Pancreas (tissue), 10 donors: Measurements from ENCODE around the gene SHISAL1. TPM values are rescaled to one million over a fixed set of nuclear protein-coding genes. Genes with fewer than 3 reads are reported as not detected.

Experiments used
- ATAC-seq, 4 donors: fragments of 200-7000 bp; cut with Tn5 transposase; one replicate each; pipeline versions ENCODE4 v1.8.0 to v1.9.1; 2020; ENCODE audit warnings: mild to moderate bottlenecking in 4 of 4, moderate library complexity in 4 of 4
- DNase-seq, 6 donors: peaks; one replicate each; pipeline ENCODE4 v3.0.0-alpha.2; 2020
- FAIRE-seq: peaks from 2 replicates; lab custom pipeline; 2012; peaks lifted over from hg19 to GRCh38; lab: Jason Lieb, UNC
- H3K27ac ChIP-seq, 4 donors: fragments of 200-600 bp; sonication (generic); 1 replicate in 3 of 4; 2 replicates in 1 of 4; pipeline versions ENCODE4 v1.5.0 to v1.8.0; 2020
- H3K27me3 ChIP-seq, 4 donors: fragments of 200-600 bp; one replicate each; pipeline ENCODE4 v1.8.0; 2021
- H3K36me3 ChIP-seq, 3 donors: fragments of 200-600 bp; sonication (generic) in 1 of 3; one replicate each; pipeline versions ENCODE4 v1.5.0 to v1.8.0; 2020 to 2021
- H3K4me1 ChIP-seq, 3 donors: fragments of 200-600 bp; one replicate each; pipeline ENCODE4 v1.8.0; 2021
- H3K4me3 ChIP-seq, 4 donors: fragments of 200-600 bp; sonication (generic) in 2 of 4; one replicate each; pipeline versions ENCODE4 v1.5.0 to v1.8.0; 2020 to 2021
- H3K9me3 ChIP-seq, 4 donors: fragments of 200-600 bp; one replicate each; pipeline ENCODE4 v1.8.0; 2021
- WGBS, 2 donors: extraction: QIAGEN DNeasy Blood & Tissue Kit; methylation state at CpG; one replicate each; pipeline ENCODE4 v1.1.7; 2013; 5-methylcytosine and 5-hydroxymethylcytosine counted together
- intact Hi-C, 3 donors: fragments of 100-400 bp; cut with DNase I; formaldehyde crosslinking; loops; one replicate each; pipeline versions ENCODE4 v1.11.1 to v1.14.2; 2022
- polyA plus RNA-seq, 2 donors: library from polyadenylated mRNA; stranded (reverse); fragments of 200-250 nt; gene quantifications; one replicate each; pipeline ENCODE4 v1.2.3, GENCODE V29; 2013
- total RNA-seq, 6 donors: library from RNA; stranded (reverse); fragmentation: NEBNext Ultra II Directional in 4 of 6; extraction: Animal tissue kit (Norgen Biotek cat#: 25700) in 4 of 6; gene quantifications; one replicate each; pipeline versions ENCODE4 v1.2.1 to v1.2.4, GENCODE V29; 2021 to 2023
- TF ChIP-seq, protein P1 (sequence below), 4 donors: fragments of 200-600 bp; sonication (generic) in 3 of 4; IDR thresholded peaks; one replicate each; pipeline versions ENCODE4 v1.5.0 to v1.8.0; 2021; ENCODE audit warnings: antibody characterized with exemption in 4 of 4
- donor health status: healthy with polysubstance abuse.
- donor health status: DM: no; HTN: no; CAD: no; lungs with moderate emphysema.
- donor health status: DM: no; HTN: no; CAD: no.
- donor health status: control.
- donor health status: control.
- donor health status: Bipolar disorder and iron deficiency.
- donor health status: DM: yes; HTN: yes; CAD: no.
- donor health status: DM: no; HTN: no; CAD: no.
- donor health status: DM: no; HTN: no; CAD: no.
- donor health status: DM: yes; HTN: yes; CAD: no.

SHISAL1 gene
- total and polyA plus RNA-seq, 8 donors, result 0.35 to 1.3 (median 0.54) TPM

DNA sequence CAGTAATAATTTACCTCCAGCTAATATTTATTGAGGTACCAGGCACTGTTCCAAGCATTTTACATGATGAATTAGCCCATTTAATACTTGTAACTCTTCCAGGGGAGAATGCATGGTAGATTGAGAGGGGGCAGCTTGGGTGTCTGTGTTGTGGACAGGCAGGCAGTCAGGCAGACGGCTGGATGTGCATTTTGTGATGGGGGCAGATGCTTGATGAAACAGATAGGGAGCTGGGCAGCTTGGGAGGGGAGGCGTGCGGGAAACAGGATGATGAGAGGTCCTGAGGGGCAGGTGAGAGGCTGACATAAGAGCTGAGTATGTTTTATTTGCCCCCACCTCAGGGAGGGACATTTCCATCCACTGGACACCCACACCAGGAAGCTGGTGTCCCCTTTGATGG lies 33.1 kb upstream of the SHISAL1 start:
- ATAC-seq, result no peak
- no peak for FAIRE-seq

DNA sequence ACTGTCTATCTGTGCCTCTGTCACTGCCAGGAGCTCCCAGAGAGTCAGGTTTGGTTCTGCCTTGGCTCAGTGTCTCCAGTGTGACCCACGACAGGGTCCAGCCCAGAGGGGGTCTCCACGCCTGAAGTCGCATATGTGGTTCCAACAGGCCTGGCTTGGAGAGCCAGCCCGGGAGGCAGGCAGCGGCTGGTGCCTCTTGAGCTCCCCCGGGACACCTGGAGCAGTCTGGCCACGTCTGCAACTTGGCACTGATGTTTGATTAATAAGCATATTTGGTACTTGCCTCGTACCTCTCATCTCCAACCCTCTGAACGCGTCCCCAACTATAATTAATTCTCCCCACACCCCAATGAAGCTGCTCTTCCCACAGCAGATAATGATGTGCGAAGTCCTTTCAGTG lies 31.7 kb upstream of the SHISAL1 start:
- H3K36me3 ChIP-seq, result no peaks in the 10 kb centered on the region
- no peak for DNase-seq
- no peaks in the 10 kb centered on the region for H3K4me1 ChIP-seq
- no peak for FAIRE-seq
- H3K27ac ChIP-seq, result no peak overlapping the region
- TF ChIP-seq, protein P1, sequence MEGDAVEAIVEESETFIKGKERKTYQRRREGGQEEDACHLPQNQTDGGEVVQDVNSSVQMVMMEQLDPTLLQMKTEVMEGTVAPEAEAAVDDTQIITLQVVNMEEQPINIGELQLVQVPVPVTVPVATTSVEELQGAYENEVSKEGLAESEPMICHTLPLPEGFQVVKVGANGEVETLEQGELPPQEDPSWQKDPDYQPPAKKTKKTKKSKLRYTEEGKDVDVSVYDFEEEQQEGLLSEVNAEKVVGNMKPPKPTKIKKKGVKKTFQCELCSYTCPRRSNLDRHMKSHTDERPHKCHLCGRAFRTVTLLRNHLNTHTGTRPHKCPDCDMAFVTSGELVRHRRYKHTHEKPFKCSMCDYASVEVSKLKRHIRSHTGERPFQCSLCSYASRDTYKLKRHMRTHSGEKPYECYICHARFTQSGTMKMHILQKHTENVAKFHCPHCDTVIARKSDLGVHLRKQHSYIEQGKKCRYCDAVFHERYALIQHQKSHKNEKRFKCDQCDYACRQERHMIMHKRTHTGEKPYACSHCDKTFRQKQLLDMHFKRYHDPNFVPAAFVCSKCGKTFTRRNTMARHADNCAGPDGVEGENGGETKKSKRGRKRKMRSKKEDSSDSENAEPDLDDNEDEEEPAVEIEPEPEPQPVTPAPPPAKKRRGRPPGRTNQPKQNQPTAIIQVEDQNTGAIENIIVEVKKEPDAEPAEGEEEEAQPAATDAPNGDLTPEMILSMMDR (IDR thresholded peaks at IDR 0.05), result no peak
- no peaks in the 10 kb centered on the region for H3K9me3 ChIP-seq
- no peak overlapping the region for H3K4me3 ChIP-seq
- no peak for ATAC-seq
- intact Hi-C loops, result no loop called here
- 45 to 49% methylated on average over 11 of the region's 11 CpGs for WGBS, 2 donors
- no peaks in the 10 kb centered on the region for H3K27me3 ChIP-seq

More for the DNA sequence above, 33.1 kb upstream of the SHISAL1 start:
- WGBS, 2 donors, result 69 to 80% methylated on average over 3 of the region's 3 CpGs
- H3K4me1 ChIP-seq, result no peaks in the 10 kb centered on the region
- no peaks in the 10 kb centered on the region for H3K9me3 ChIP-seq
- intact Hi-C loops, result no loop called here
- no peak for DNase-seq
- no peak overlapping the region for H3K27ac ChIP-seq
- H3K4me3 ChIP-seq, result no peak overlapping the region
- H3K27me3 ChIP-seq, result no peaks in the 10 kb centered on the region
- H3K36me3 ChIP-seq, result no peaks in the 10 kb centered on the region
- TF ChIP-seq, protein P1 (IDR thresholded peaks at IDR 0.05), result no peak

DNA sequence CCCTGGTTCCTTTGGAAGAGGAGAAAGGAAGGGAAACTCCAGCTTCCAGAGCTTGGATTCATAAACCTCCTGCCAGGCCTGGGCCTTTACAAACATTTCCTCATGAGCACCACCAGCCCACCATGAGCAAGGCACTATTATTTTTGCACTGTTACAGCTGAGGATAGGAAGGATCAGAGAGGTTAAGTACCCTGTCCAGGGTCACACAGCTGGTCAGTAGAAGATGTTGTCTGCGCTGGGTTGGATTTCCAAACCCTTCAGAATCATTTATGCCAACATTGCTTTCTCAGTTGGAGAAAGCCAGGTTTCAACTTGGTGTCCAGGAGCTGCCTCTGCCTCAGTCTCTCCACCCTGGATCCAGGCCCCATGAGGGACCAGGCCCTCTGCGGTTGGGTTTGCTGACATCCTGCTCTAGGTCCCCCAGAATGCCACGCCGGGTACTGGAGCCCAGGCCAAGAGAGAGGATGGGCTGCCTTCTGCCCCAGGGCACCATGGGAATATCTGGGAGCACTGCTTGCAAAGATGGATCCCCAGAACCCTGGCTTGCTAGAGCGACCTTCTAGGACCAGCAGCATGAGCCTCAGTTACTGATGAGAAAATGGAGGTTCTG lies 29.7 kb upstream of the SHISAL1 start:
- no peak for FAIRE-seq
- ATAC-seq, result no peak
- Histone ChIP-seq H3K27ac (no peak overlapping the region), H3K36me3 (no peaks in the 10 kb centered on the region), H3K4me3 (no peak overlapping the region), H3K27me3 (no peaks in the 10 kb centered on the region), H3K9me3 (no peaks in the 10 kb centered on the region), H3K4me1 (no peaks in the 10 kb centered on the region)
- no peak for DNase-seq
- TF ChIP-seq, protein P1 (IDR thresholded peaks at IDR 0.05), result no peak
- WGBS, 2 donors, result 88 to 95% methylated on average over 5 of the region's 5 CpGs
- intact Hi-C loops, result no loop called here

DNA sequence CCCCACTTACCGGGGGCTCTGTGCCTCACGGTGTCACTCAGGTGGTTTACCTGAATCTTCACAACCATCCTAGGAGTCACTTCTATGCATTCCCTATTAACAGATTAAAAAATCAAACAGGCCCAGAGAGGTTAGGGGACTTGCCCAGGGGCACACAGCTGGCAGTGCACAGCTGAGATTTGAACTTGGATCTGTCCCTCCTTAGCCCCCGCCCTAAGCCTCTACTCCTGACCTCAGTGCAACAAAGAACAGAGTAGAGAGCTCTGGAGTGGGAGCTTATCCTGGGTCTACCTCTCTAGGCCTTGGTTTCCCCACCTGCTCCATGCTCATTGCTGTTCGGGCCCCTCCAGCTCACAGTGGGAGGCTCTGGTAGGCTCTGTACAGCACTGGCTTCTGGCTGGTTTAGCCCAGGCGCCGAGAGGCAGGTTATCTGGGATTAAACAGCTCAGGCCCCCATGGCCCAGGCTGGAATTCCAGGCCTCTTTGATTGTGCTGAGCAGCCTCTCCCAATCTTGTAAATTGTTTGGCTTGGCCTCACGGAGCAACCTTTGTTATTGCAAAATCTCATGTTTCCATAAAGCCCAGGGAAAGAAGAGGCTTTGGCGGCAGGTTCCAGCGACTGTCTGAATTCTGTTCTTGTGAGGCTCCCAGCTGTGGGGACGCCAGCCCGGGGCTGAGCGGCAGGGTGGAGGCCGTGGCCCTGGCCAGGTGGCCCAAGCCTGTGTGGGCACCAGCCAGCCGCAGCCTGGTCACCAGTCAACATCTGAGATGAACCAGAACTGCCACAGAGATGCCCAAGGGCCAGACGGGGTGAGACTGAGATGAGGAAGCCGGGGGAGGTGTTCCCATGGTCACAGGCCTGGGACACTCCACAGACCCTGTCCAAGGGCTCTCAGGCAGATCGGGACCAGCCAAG lies 28.9 kb upstream of the SHISAL1 start:
- no peaks in the 10 kb centered on the region for H3K4me1 ChIP-seq
- FAIRE-seq (no peak), DNase-seq (no peak), ATAC-seq (peak in 1 of 4 donors; percentile 38)
- H3K4me3 ChIP-seq, result no peak overlapping the region
- TF ChIP-seq, protein P1 (IDR thresholded peaks at IDR 0.05), result no peak
- intact Hi-C loops, result no loop called here
- 55 to 67% methylated on average over 17 of the region's 17 CpGs for WGBS, 2 donors
- no peaks in the 10 kb centered on the region for H3K36me3 ChIP-seq
- H3K27ac ChIP-seq, result no peak overlapping the region
- H3K27me3 ChIP-seq, result no peaks in the 10 kb centered on the region
- no peaks in the 10 kb centered on the region for H3K9me3 ChIP-seq
